Neural cell (in vitro differentiated cells): ENCODE results near the gene BICD1. TPM values are rescaled to one million over a fixed set of nuclear protein-coding genes. Genes with fewer than 3 reads are reported as not detected.
"Not testable (repeated sequence)": the region's sequence is repeated elsewhere in the genome, so short reads cannot be mapped to it uniquely, and the experiment has no call there.

Experiments used
- H2AFZ ChIP-seq: fragments of 200-600, 300-800 bp; sonication (generic), shearing (Covaris generic); 2 replicates; pipeline ENCODE4 v1.6.0; 2014; ENCODE audit warnings: low read depth, mild to moderate bottlenecking, antibody characterized with exemption, low read length, moderate library complexity
- H3F3A ChIP-seq: fragments of 200-600 bp; shearing (Covaris generic); 2 replicates; pipeline ENCODE4 v1.6.1; 2016; ENCODE audit warnings: mild to moderate bottlenecking, moderate library complexity, mixed read lengths, antibody characterized with exemption, low read length; ENCODE audit not compliant: insufficient read depth, poor library complexity, severe bottlenecking
- H3K27ac ChIP-seq: fragments of 200-600, 300-800 bp; sonication (generic), shearing (Covaris generic); 2 replicates; pipeline ENCODE4 v1.5.1; 2014; ENCODE audit warnings: mild to moderate bottlenecking, low read length, moderate library complexity
- H3K27me3 ChIP-seq: fragments of 300-800, 200-600 bp; sonication (generic), shearing (Covaris generic); 2 replicates; pipeline ENCODE4 v1.6.0; 2014; ENCODE audit warnings: mild to moderate bottlenecking, low read depth, low read length, moderate library complexity; ENCODE audit not compliant: insufficient read depth
- H3K36me3 ChIP-seq: fragments of 300-800, 200-600 bp; sonication (generic), shearing (Covaris generic); 2 replicates; pipeline ENCODE4 v1.5.1; 2014; ENCODE audit warnings: mild to moderate bottlenecking, antibody characterized with exemption, low read length, moderate library complexity; ENCODE audit not compliant: insufficient read depth
- H3K4me2 ChIP-seq: fragments of 300-800, 200-600 bp; sonication (generic), shearing (Covaris generic); 2 replicates; pipeline ENCODE4 v1.6.0; 2014; ENCODE audit warnings: mild to moderate bottlenecking, low read length
- H3K4me3 ChIP-seq: fragments of 300-800, 200-600 bp; sonication (generic), shearing (Covaris generic); 2 replicates; pipeline ENCODE4 v1.5.1; 2014; ENCODE audit warnings: mild to moderate bottlenecking, low read length, moderate library complexity
- H3K79me2 ChIP-seq: fragments of 200-600 bp; shearing (Covaris generic); replicated peaks from 2 replicates; pipeline ENCODE4 v1.6.0; 2014; ENCODE audit warnings: mild to moderate bottlenecking, low read length, moderate library complexity; ENCODE audit not compliant: insufficient read depth
- H3K9ac ChIP-seq: fragments of 300-800, 200-600 bp; sonication (generic), shearing (Covaris generic); 2 replicates; pipeline ENCODE4 v1.6.1; 2016; ENCODE audit warnings: mild to moderate bottlenecking, low read length, mixed read lengths
- H3K9me2 ChIP-seq: fragments of 200-600 bp; shearing (Covaris generic); 2 replicates; pipeline ENCODE4 v1.6.1; 2016; ENCODE audit warnings: mild to moderate bottlenecking, low read length, mixed read lengths; ENCODE audit not compliant: insufficient read depth
- H3K9me3 ChIP-seq: fragments of 200-600, 300-800 bp; sonication (generic), shearing (Covaris generic); 2 replicates; pipeline ENCODE4 v1.6.1; 2016; ENCODE audit warnings: mild to moderate bottlenecking, mixed run types, low read length, moderate library complexity, mixed read lengths
- H4K20me1 ChIP-seq: fragments of 200-600 bp; shearing (Covaris generic); 2 replicates; pipeline ENCODE4 v1.6.1; 2016; ENCODE audit warnings: mild to moderate bottlenecking, mixed run types; ENCODE audit not compliant: insufficient read depth
- EP300 ChIP-seq: fragments of 450-650 bp; conservative IDR thresholded peaks from 2 replicates; pipeline ENCODE4 v1.6.1; 2014; ENCODE audit warnings: antibody characterized with exemption, mild to moderate bottlenecking, moderate library complexity; ENCODE audit not compliant: poor library complexity, severe bottlenecking
- EZH2 ChIP-seq: fragments of 200-600, 300-800 bp; shearing (Covaris generic), sonication (generic); IDR thresholded peaks from 2 replicates; pipeline ENCODE4 v1.6.1; 2014; ENCODE audit warnings: antibody characterized with exemption, low read length, borderline replicate concordance, mild to moderate bottlenecking; ENCODE audit not compliant: insufficient read depth, poor library complexity, severe bottlenecking
- MXI1 ChIP-seq: fragments of 450-650 bp; conservative IDR thresholded peaks from 2 replicates; pipeline ENCODE4 v1.6.1; 2014; ENCODE audit warnings: antibody characterized with exemption, mild to moderate bottlenecking; ENCODE audit not compliant: poor library complexity, severe bottlenecking
- POLR2AphosphoS5 ChIP-seq: IDR thresholded peaks from 2 replicates; pipeline ENCODE4 v1.6.1; 2012
- RAD21 ChIP-seq: fragments of 450-650 bp; conservative IDR thresholded peaks from 2 replicates; pipeline ENCODE4 v1.6.1; 2014; ENCODE audit warnings: antibody characterized with exemption, mild to moderate bottlenecking, moderate library complexity
- SMC3 ChIP-seq: fragments of 450-650 bp; conservative IDR thresholded peaks from 2 replicates; pipeline ENCODE4 v1.6.1; 2014; ENCODE audit warnings: antibody characterized with exemption, mild to moderate bottlenecking, moderate library complexity; ENCODE audit not compliant: poor library complexity
- TAF1 ChIP-seq: IDR thresholded peaks from 2 replicates; pipeline ENCODE4 v1.6.1; 2012; ENCODE audit warnings: low read depth
- polyA plus RNA-seq: library from polyadenylated mRNA; depleted of rRNA; stranded (reverse); fragments of >200 nt; gene quantifications from 2 replicates; pipeline ENCODE4 v1.2.3, GENCODE V29; 2014
- TF ChIP-seq, protein P1 (sequence below): fragments of 450-650 bp; IDR thresholded peaks from 2 replicates; pipeline ENCODE4 v1.5.1; 2014; ENCODE audit warnings: antibody characterized with exemption, mild to moderate bottlenecking, moderate library complexity; ENCODE audit not compliant: poor library complexity, severe bottlenecking
- TF ChIP-seq, protein P2 (sequence below): IDR thresholded peaks from 2 replicates; pipeline ENCODE4 v1.6.1; 2012; ENCODE audit warnings: borderline replicate concordance

The BICD1 gene
- polyA plus RNA-seq, 1 donor from 2014 or later, result 41.1 TPM

DNA sequence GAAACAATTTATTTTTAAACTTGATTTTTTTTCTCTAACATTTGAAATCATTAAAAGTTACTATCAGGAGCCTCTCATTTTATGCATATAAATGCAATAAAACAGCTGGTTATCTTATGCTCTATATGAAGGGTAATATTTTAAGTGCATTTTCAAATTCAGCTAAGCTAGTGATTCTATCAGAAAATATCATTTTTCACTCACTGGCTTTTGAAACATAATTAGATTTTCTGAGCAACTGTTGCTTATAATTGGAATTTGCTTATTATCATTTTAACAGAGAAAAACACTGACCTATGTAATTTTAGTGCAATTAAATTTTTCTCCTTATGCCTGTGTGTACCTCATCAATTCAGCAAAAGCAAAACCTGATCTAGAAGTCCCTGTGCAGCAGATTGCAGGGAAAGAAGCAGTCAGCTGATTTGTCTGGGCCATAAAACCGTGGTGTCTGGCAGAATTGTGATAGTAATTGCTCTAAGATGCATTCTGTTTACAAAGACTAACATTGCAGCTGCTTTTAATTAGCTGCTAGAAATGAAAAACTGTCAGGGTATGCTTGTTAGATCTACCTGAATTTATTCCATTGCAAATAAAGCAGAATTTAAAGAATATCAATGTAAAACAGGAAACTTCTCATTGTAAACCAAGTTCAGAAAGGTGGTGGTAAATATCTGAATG is 75.0 kb downstream of the BICD1 start:
- H3K27me3 ChIP-seq, result no peaks in the 10 kb centered on the region
- H4K20me1 ChIP-seq, result no peaks in the 10 kb centered on the region
- TF ChIP-seq, protein P1, sequence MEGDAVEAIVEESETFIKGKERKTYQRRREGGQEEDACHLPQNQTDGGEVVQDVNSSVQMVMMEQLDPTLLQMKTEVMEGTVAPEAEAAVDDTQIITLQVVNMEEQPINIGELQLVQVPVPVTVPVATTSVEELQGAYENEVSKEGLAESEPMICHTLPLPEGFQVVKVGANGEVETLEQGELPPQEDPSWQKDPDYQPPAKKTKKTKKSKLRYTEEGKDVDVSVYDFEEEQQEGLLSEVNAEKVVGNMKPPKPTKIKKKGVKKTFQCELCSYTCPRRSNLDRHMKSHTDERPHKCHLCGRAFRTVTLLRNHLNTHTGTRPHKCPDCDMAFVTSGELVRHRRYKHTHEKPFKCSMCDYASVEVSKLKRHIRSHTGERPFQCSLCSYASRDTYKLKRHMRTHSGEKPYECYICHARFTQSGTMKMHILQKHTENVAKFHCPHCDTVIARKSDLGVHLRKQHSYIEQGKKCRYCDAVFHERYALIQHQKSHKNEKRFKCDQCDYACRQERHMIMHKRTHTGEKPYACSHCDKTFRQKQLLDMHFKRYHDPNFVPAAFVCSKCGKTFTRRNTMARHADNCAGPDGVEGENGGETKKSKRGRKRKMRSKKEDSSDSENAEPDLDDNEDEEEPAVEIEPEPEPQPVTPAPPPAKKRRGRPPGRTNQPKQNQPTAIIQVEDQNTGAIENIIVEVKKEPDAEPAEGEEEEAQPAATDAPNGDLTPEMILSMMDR, result no peak
- no peak for TF ChIP-seq TAF1
- TF ChIP-seq MXI1, result no peak
- TF ChIP-seq EP300, result no peak
- TF ChIP-seq RAD21, result no peak
- no peaks in the 10 kb centered on the region for H3F3A ChIP-seq
- no peaks in the 10 kb centered on the region for H3K9me3 ChIP-seq
- H3K27ac ChIP-seq, result no peak overlapping the region
- peaks cover 3% of the 10 kb centered on the region for H3K36me3 ChIP-seq
- H3K4me2 ChIP-seq, result no peak overlapping the region
- H3K79me2 ChIP-seq, result no peaks in the 10 kb centered on the region
- no peak overlapping the region for H3K9ac ChIP-seq
- no peak overlapping the region for H2AFZ ChIP-seq
- H3K9me2 ChIP-seq, result no peaks in the 10 kb centered on the region
- H3K4me3 ChIP-seq, result no peak overlapping the region

DNA sequence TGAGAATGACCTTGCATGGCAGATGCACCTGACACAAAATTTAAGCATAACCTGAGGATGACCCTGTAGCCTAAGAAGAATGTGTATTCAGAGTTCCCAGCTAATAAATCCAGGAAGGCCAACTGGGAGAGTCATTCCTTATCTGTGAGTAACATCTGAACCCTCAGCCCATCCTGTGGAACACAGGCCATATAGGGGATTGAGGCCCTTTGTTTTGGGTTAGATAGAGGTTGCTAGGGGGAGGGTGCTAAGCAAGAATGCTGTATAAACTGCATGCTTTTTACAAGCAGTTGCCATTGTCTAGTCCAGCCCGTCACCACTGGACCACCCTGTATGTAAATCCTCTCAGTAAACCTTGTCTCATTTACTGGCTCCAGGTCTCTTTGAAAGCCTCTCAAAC is 77.0 kb downstream of the BICD1 start:
- no peak overlapping the region for H2AFZ ChIP-seq

DNA sequence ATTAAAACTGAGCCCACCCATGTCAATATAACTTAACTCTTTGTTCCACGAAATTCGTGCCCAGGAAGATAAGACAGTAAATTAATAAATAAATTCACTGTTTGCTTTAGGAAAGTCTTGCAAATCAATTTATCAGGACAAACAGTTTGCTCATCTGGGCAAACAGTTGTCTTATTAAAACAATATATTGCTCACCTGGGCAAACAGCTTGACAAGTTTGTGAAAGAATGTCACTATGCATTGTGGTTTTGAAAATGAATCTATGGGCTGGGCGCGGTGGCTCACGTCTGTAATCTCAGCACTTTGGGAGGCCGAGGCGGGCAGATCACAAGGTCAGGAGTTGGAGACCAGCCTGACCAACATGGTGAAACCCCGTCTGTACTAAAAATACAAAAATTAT is 80.5 kb downstream of the BICD1 start:
- not testable (repeated sequence) for H3K4me2 ChIP-seq, H2AFZ ChIP-seq, H3K9ac ChIP-seq, H3K27ac ChIP-seq, H3K79me2 ChIP-seq, H3F3A ChIP-seq, H3K27me3 ChIP-seq, H3K36me3 ChIP-seq, H3K4me3 ChIP-seq, H3K9me3 ChIP-seq, H3K9me2 ChIP-seq, H4K20me1 ChIP-seq

More for the DNA sequence above, 77.0 kb downstream of the BICD1 start:
- Histone ChIP-seq H3K79me2 (no peaks in the 10 kb centered on the region), H3K9ac (no peak overlapping the region), H3K4me2 (no peak overlapping the region), H3K27ac (no peak overlapping the region), H3K36me3 (peaks cover 3% of the 10 kb centered on the region), H3K4me3 (no peak overlapping the region), H3K9me2 (no peaks in the 10 kb centered on the region), H3K27me3 (no peaks in the 10 kb centered on the region), H4K20me1 (no peaks in the 10 kb centered on the region), H3K9me3 (no peaks in the 10 kb centered on the region), H3F3A (no peaks in the 10 kb centered on the region)
- TF ChIP-seq, protein P1, result no peak
- TF ChIP-seq TAF1 (no peak), RAD21 (no peak), MXI1 (no peak), POLR2AphosphoS5 (no peak), EZH2 (no peak), SMC3 (no peak), EP300 (no peak)
- TF ChIP-seq, protein P2, sequence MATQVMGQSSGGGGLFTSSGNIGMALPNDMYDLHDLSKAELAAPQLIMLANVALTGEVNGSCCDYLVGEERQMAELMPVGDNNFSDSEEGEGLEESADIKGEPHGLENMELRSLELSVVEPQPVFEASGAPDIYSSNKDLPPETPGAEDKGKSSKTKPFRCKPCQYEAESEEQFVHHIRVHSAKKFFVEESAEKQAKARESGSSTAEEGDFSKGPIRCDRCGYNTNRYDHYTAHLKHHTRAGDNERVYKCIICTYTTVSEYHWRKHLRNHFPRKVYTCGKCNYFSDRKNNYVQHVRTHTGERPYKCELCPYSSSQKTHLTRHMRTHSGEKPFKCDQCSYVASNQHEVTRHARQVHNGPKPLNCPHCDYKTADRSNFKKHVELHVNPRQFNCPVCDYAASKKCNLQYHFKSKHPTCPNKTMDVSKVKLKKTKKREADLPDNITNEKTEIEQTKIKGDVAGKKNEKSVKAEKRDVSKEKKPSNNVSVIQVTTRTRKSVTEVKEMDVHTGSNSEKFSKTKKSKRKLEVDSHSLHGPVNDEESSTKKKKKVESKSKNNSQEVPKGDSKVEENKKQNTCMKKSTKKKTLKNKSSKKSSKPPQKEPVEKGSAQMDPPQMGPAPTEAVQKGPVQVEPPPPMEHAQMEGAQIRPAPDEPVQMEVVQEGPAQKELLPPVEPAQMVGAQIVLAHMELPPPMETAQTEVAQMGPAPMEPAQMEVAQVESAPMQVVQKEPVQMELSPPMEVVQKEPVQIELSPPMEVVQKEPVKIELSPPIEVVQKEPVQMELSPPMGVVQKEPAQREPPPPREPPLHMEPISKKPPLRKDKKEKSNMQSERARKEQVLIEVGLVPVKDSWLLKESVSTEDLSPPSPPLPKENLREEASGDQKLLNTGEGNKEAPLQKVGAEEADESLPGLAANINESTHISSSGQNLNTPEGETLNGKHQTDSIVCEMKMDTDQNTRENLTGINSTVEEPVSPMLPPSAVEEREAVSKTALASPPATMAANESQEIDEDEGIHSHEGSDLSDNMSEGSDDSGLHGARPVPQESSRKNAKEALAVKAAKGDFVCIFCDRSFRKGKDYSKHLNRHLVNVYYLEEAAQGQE, result no peak
